ENCODE results near the gene SMIM17.

The SMIM17 gene

DNA sequence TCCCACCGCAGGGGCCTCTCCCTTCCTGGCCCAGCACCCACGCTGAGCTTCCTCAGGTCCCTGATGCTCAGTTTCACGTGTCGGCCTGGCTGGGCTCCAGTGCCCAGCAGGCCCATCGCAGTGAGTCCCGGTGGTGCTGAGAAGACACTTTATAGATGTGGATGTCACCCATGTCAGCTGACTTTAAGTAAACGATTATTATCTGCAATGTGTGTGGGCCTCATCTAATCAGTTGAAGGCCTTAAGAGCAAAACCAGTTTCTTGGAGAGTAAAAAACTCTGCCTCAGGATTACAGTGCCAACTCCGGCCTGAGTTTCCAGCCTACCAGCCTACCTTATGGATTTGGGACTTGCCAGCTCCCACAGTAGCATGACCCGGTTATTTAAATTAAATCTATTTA is 17.3 kb upstream of the SMIM17 start:
- DNase-seq (ENCODE audit: low read depth, low spot score) = no peak
- TF ChIP-seq FOXP2 (optimal IDR thresholded peaks at IDR 0.05; ENCODE audit: control extremely low read depth, extremely low read length, insufficient read depth) (no peak), POLR2AphosphoS5 (IDR thresholded peaks at IDR 0.05; ENCODE audit: borderline replicate concordance, low read depth, low read length) (no peak), EZH2 (IDR thresholded peaks at IDR 0.05) (no peak)
- Histone ChIP-seq H3K36me3 (ENCODE audit: insufficient read depth, low read length) (peaks cover 40% of the 10 kb centered on the region), H3K9me3 (ENCODE audit: low read depth, low read length) (no peaks in the 10 kb centered on the region), H3K27ac (no peak overlapping the region), H3K9ac (ENCODE audit: insufficient read length) (no peak overlapping the region), H3K4me3 (no peak overlapping the region)

GRCh38 chr19:56633021-56633420 is 9.9 kb upstream of the SMIM17 start:
- DNase-seq (ENCODE audit: low read depth, low spot score) = no peak
- H3K9me3 ChIP-seq (ENCODE audit: low read depth, low read length) = no peaks in the 10 kb centered on the region
- TF ChIP-seq EZH2 (IDR thresholded peaks at IDR 0.05) (no peak), POLR2AphosphoS5 (IDR thresholded peaks at IDR 0.05; ENCODE audit: borderline replicate concordance, low read depth, low read length) (no peak), FOXP2 (optimal IDR thresholded peaks at IDR 0.05; ENCODE audit: control extremely low read depth, extremely low read length, insufficient read depth) (no peak)
- no peak overlapping the region for H3K4me3 ChIP-seq
- no peaks in the 10 kb centered on the region for H3K36me3 ChIP-seq (ENCODE audit: insufficient read depth, low read length)
- H3K27ac ChIP-seq = no peak overlapping the region
- no peak overlapping the region for H3K9ac ChIP-seq (ENCODE audit: insufficient read length)

- TF ChIP-seq EZH2 (IDR thresholded peaks at IDR 0.05) (no peak), POLR2AphosphoS5 (IDR thresholded peaks at IDR 0.05; ENCODE audit: borderline replicate concordance, low read depth, low read length) (no peak; the same call in 1 of the 2 replicates), FOXP2 (optimal IDR thresholded peaks at IDR 0.05; ENCODE audit: control extremely low read depth, extremely low read length, insufficient read depth) (peak; percentile 14)
- DNase-seq (ENCODE audit: low read depth, low spot score) = peak; percentile 57
- Histone ChIP-seq H3K36me3 (ENCODE audit: insufficient read depth, low read length) (no peaks in the 10 kb centered on the region), H3K27ac (no peak overlapping the region), H3K9ac (ENCODE audit: insufficient read length) (no peak overlapping the region), H3K4me3 (no peak overlapping the region), H3K9me3 (ENCODE audit: low read depth, low read length) (no peaks in the 10 kb centered on the region)
Measured at GRCh38 chr19:56637976-56638555, 4.9 kb upstream of the SMIM17 start.

DNA sequence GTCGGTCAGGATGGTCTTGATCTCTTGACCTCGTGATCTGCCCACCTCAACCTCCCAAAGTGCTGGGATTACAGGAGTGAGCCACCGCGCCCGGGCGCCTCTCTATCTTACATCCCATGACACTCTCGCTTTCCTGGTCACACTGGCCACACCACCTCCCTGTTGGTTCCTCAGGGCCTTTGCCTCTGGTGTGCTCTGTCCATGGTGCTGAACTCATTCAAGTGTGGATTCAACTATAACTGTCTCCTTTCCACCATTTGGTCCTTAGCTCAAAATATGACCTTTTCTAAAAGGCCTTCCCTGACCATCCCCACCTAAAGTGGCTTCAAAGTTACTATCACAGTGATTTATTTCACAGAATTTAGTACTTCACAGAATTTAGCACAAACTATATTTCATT is 3.7 kb upstream of the SMIM17 start:
- DNase-seq (ENCODE audit: low read depth, low spot score) = no peak
- Histone ChIP-seq H3K36me3 (ENCODE audit: insufficient read depth, low read length) (no peaks in the 10 kb centered on the region), H3K9ac (ENCODE audit: insufficient read length) (no peak overlapping the region), H3K4me3 (no peak overlapping the region), H3K27ac (no peak overlapping the region), H3K9me3 (ENCODE audit: low read depth, low read length) (no peaks in the 10 kb centered on the region)
- TF ChIP-seq FOXP2 (optimal IDR thresholded peaks at IDR 0.05; ENCODE audit: control extremely low read depth, extremely low read length, insufficient read depth) = no peak
- TF ChIP-seq POLR2AphosphoS5 (IDR thresholded peaks at IDR 0.05; ENCODE audit: borderline replicate concordance, low read depth, low read length) = no peak
- TF ChIP-seq EZH2 (IDR thresholded peaks at IDR 0.05) = no peak

DNA sequence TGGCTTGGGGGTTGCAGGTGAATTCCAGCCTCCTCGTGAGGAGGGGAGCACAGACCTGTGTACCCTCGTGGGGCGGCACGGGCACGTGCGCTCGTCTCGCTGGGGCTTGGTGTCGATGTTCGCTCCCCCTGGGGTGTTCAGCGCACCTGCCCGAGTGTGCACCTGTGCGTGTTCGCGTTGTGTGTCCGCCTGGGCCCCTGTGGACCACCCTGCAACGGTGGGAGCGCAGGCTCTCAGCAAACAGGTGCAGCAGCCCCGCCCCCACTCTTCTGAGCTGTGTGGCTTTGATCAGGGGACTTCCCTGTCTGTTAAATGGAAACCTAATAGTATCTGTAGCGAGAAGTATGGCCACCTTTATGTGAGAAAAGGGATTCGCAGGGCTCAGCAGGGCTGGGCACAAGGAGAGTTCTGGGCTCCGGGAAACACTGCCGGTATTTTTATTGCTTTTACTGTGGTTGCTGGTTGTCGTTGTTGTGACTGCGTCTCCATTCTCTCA is 549 bp downstream of the SMIM17 start:
- TF ChIP-seq FOXP2 (optimal IDR thresholded peaks at IDR 0.05; ENCODE audit: control extremely low read depth, extremely low read length, insufficient read depth) (no peak), POLR2AphosphoS5 (IDR thresholded peaks at IDR 0.05; ENCODE audit: borderline replicate concordance, low read depth, low read length) (no peak), EZH2 (IDR thresholded peaks at IDR 0.05) (no peak)
- no peaks in the 10 kb centered on the region for H3K9me3 ChIP-seq (ENCODE audit: low read depth, low read length)
- no peak for DNase-seq (ENCODE audit: low read depth, low spot score)

DNA sequence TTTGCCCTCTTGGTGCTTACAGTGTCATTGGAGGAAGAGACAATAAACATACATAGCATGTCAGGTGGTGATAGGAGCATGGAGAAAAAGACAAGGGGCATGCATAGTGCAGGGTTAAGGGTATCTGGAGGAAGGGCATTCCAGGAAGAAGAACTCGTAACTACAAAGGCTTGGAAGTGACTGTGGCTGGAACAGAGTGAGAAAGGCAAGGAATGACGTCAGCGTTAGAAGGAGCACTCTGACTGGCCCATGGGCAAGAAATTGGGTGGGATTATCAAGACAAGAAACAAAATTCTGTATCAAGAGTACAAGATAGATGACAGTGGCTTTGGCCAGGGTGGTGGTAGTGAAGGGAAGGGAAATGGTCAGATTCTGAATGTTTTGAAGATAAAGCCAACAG is 11.2 kb downstream of the SMIM17 start:
- Histone ChIP-seq H3K4me3 (no peak overlapping the region), H3K27ac (no peak overlapping the region), H3K36me3 (ENCODE audit: insufficient read depth, low read length) (no peaks in the 10 kb centered on the region), H3K9ac (ENCODE audit: insufficient read length) (no peak overlapping the region), H3K9me3 (ENCODE audit: low read depth, low read length) (no peaks in the 10 kb centered on the region)
- no peak for DNase-seq (ENCODE audit: low read depth, low spot score)
- no peak for TF ChIP-seq FOXP2 (optimal IDR thresholded peaks at IDR 0.05; ENCODE audit: control extremely low read depth, extremely low read length, insufficient read depth)
- no peak for TF ChIP-seq EZH2 (IDR thresholded peaks at IDR 0.05)
- TF ChIP-seq POLR2AphosphoS5 (IDR thresholded peaks at IDR 0.05; ENCODE audit: borderline replicate concordance, low read depth, low read length) = no peak

More for the DNA sequence above, 549 bp downstream of the SMIM17 start:
- no peaks in the 10 kb centered on the region for H3K36me3 ChIP-seq (ENCODE audit: insufficient read depth, low read length)
- no peak overlapping the region for H3K4me3 ChIP-seq
- no peak overlapping the region for H3K27ac ChIP-seq
- H3K9ac ChIP-seq (ENCODE audit: insufficient read length) = no peak overlapping the region

DNA sequence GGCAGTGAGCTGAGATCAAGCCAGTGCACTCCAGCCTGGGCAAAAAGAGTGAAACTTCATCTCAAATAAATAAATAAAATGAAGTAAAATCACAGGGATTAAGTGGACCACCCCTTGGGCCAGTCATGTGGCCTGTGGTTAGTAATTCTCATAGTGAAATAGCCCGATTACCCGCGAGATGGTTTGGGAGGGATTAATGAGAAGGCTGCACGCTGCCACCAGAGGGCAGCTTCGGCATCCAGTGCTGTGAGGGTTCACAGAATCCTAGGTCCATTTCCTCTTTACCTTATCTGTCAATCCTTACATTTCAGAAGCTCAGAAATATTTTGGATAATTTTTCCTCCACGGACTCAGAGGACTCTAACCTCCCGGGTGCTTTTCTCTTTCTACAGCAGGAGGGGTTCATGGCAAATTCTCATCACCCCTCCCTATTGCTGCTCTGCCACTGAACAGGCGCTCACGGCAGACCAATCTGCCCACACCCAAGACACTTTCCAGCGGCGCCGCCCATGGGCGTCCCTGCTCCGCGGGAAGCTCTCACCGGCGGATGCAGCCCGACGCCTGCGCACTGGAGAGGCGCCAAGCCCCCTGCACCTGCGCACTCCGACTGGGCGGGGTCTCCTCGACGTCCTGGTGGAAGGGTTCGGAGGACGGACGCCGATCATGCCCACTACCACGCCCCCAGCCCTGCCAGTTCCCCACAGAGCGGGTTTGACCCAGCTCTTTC is 17.6 kb downstream of the SMIM17 start:
- Histone ChIP-seq H3K36me3 (ENCODE audit: insufficient read depth, low read length) (no peaks in the 10 kb centered on the region), H3K9me3 (ENCODE audit: low read depth, low read length) (no peaks in the 10 kb centered on the region), H3K9ac (ENCODE audit: insufficient read length) (no peak overlapping the region), H3K4me3 (no peak overlapping the region), H3K27ac (no peak overlapping the region)
- DNase-seq (ENCODE audit: low read depth, low spot score) = no peak
- TF ChIP-seq EZH2 (IDR thresholded peaks at IDR 0.05) (no peak), FOXP2 (optimal IDR thresholded peaks at IDR 0.05; ENCODE audit: control extremely low read depth, extremely low read length, insufficient read depth) (no peak), POLR2AphosphoS5 (IDR thresholded peaks at IDR 0.05; ENCODE audit: borderline replicate concordance, low read depth, low read length) (no peak)

DNA sequence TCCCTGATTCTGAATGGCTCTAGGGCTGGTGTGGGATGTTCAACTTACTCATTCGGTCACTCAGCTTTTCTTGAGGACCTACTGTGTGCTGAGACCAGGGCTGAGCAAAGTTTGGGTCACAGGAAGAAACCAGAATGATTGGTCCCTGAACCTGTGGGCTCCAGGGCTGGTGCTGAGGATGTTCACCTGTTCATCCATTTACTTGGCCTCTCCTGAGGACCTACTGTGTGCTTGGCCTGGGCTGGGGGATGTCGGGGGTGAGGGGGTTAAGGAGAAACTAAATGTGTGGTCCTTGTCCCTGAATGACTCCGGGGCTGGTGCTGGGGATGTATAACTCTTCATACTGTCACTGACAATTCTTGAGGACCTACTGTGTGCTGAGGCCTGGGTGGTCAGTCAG is 18.3 kb downstream of the SMIM17 start:
- no peak for DNase-seq (ENCODE audit: low read depth, low spot score)
- Histone ChIP-seq H3K27ac (no peak overlapping the region), H3K36me3 (ENCODE audit: insufficient read depth, low read length) (no peaks in the 10 kb centered on the region), H3K9ac (ENCODE audit: insufficient read length) (no peak overlapping the region), H3K9me3 (ENCODE audit: low read depth, low read length) (no peaks in the 10 kb centered on the region), H3K4me3 (no peak overlapping the region)
- no peak for TF ChIP-seq FOXP2 (optimal IDR thresholded peaks at IDR 0.05; ENCODE audit: control extremely low read depth, extremely low read length, insufficient read depth)
- TF ChIP-seq POLR2AphosphoS5 (IDR thresholded peaks at IDR 0.05; ENCODE audit: borderline replicate concordance, low read depth, low read length) = no peak
- TF ChIP-seq EZH2 (IDR thresholded peaks at IDR 0.05) = no peak
